T-helper 1 cell treated with Interleukin-12 subunit alpha and Interleukin-12 subunit beta and Interleukin-4 antibody, amounts not matched to agents 30 ng/mL and 1 ng/mL, for 36 hours (primary cell): ENCODE measurements around the gene EEF1AKMT3. TPM values are rescaled to one million over a fixed set of nuclear protein-coding genes. Genes with fewer than 3 reads are reported as not detected.

Source experiments
- intact Hi-C: fragments of 100-400 bp; cut with micrococcal nuclease; formaldehyde crosslinking; loops from one replicate; pipeline ENCODE4 v1.15.1; 2024
- total RNA-seq: library from RNA; stranded (reverse); gene quantifications from 2 replicates; pipeline ENCODE4 v1.2.3, GENCODE V29; 2022

EEF1AKMT3 gene
- total RNA-seq, 1 donor from 2014 or later = 2.9 TPM

- intact Hi-C loops = loop anchor here (5.0 to 10.0 kb wide), 7 partner anchors 523 to 1847 kb away; partner anchors contain the start of genes NACA, NEMP1, PYM1 and RAB5B
Measured at GRCh38 chr12:57750561-57751431, 21.6 kb upstream of the EEF1AKMT3 start.

GRCh38 chr12:57751432-57751787 is 21.0 kb upstream of the EEF1AKMT3 start:
- intact Hi-C loops = loop anchor here (5.0 to 10.0 kb wide), 7 partner anchors 524 to 1846 kb away; partner anchors contain the start of genes NACA, NEMP1, PYM1 and RAB5B

GRCh38 chr12:57751788-57752667 is 20.4 kb upstream of the EEF1AKMT3 start, which contains the start of gene CDK4:
Gene CDK4 (minus strand): TSS chr12:57752310. CDS start chr12:57751717, 593 bp downstream.
- intact Hi-C loops = loop anchor here (1.0 to 10.0 kb wide), 18 partner anchors 8 to 1923 kb away; partner anchors contain the start of genes DCTN2, DDIT3, DNAJC14 and EEF1AKMT3

- intact Hi-C loops = loop anchor here (1.0 to 10.0 kb wide), 18 partner anchors 8 to 1923 kb away; partner anchors contain the start of genes DCTN2, DDIT3, DNAJC14 and EEF1AKMT3
Measured at GRCh38 chr12:57752668-57753000, 19.8 kb upstream of the EEF1AKMT3 start.

- intact Hi-C loops = loop anchor here (2.0 to 10.0 kb wide), 10 partner anchors 13 to 1843 kb away; partner anchors contain the start of genes NACA, NEMP1, PYM1 and R3HDM2
Measured at GRCh38 chr12:57753756-57754337, 18.6 kb upstream of the EEF1AKMT3 start.

GRCh38 chr12:57754411-57755193 is 17.8 kb upstream of the EEF1AKMT3 start, which contains the start of gene MARCHF9:
Gene MARCHF9 (plus strand): TSS chr12:57755103. CDS start chr12:57755529, 426 bp downstream.
- intact Hi-C loops = loop anchor here (2.0 to 10.0 kb wide), 8 partner anchors 14 to 1843 kb away; partner anchors contain the start of genes NACA, NEMP1, PYM1 and RAB5B

GRCh38 chr12:57755194-57755453 is 17.3 kb upstream of the EEF1AKMT3 start:
- intact Hi-C loops = loop anchor here (2.0 to 10.0 kb wide), 2 partner anchors 14 to 1030 kb away; partner anchors contain the start of gene NACA

- intact Hi-C loops = loop anchor here (1.0 to 10.0 kb wide), 6 partner anchors 9 to 1031 kb away; partner anchors contain the start of genes NACA and TSFM
Measured at GRCh38 chr12:57755454-57756372, 16.7 kb upstream of the EEF1AKMT3 start.

GRCh38 chr12:57756406-57757341 is 15.7 kb upstream of the EEF1AKMT3 start:
- intact Hi-C loops = loop anchor here (1.0 to 10.0 kb wide), 5 partner anchors 8 to 1032 kb away; partner anchors contain the start of genes NACA and TSFM

GRCh38 chr12:57757771-57758170 is 14.6 kb upstream of the EEF1AKMT3 start:
- intact Hi-C loops = loop anchor here (2.0 to 10.0 kb wide), 2 partner anchors 81 to 1033 kb away; partner anchors contain the start of gene NACA

GRCh38 chr12:57758552-57759359 is 13.7 kb upstream of the EEF1AKMT3 start:
- intact Hi-C loops = loop anchor here (1.0 to 10.0 kb wide), 2 partner anchors 14 to 1034 kb away; partner anchors contain the start of genes EEF1AKMT3, METTL1 and NACA

- intact Hi-C loops = loop anchor here (1.0 to 10.0 kb wide), 2 partner anchors 13 to 1035 kb away; partner anchors contain the start of genes EEF1AKMT3, METTL1 and NACA
Measured at GRCh38 chr12:57759360-57759980, 12.9 kb upstream of the EEF1AKMT3 start.

- intact Hi-C loops = no loop called here
Measured at GRCh38 chr12:57760347-57760982, 11.9 kb upstream of the EEF1AKMT3 start.

- intact Hi-C loops = no loop called here
Measured at GRCh38 chr12:57761391-57761998, 10.9 kb upstream of the EEF1AKMT3 start.

- intact Hi-C loops = no loop called here
Measured at GRCh38 chr12:57762463-57762862, 10.0 kb upstream of the EEF1AKMT3 start.
